ENCODE data around the gene AARS1. TPM values are rescaled to one million over a fixed set of nuclear protein-coding genes. Genes with fewer than 3 reads are reported as not detected.

AARS1 gene
- polyA plus RNA-seq, 1 donor (not counting 4 experiments of a cell fraction or from before 2014, with no cell fraction given): 83.7 TPM

- peaks cover 18% of the 10 kb centered on the region for H3K79me2 ChIP-seq (ENCODE audit: control insufficient read depth, insufficient read depth, low read length)
These were observed 17.6 kb upstream of the AARS1 start for GRCh38 chr16:70306880-70307279.

GRCh38 chr16:70304892-70305448 lies 15.7 kb upstream of the AARS1 start:
- peak; percentile 13 for FAIRE-seq
- TF ChIP-seq EZH2 (IDR thresholded peaks at IDR 0.05; ENCODE audit: low read length) (no peak), CTCF (optimal IDR thresholded peaks at IDR 0.05 in 1 of 3, IDR thresholded peaks at IDR 0.05 in 1 of 3, conservative IDR thresholded peaks at IDR 0.05 in 1 of 3; ENCODE audit: extremely low read depth in 1 of 3, insufficient read depth in 2 of 3, low read length in 3 of 3) (no peak)

More at GRCh38 chr16:70306880-70307279, 17.6 kb upstream of the AARS1 start:
- peaks cover 9% of the 10 kb centered on the region for H3K4me1 ChIP-seq (ENCODE audit: control insufficient read depth, extremely low read depth, insufficient read depth, low read length)
- no peak for FAIRE-seq
- H3K36me3 ChIP-seq (ENCODE audit: control insufficient read depth in 2 of 2, extremely low read depth in 1 of 2, insufficient read depth in 2 of 2, low read length in 2 of 2): no peaks in the 10 kb centered on the region
- H3K27ac ChIP-seq (ENCODE audit: control insufficient read depth, insufficient read depth, low read length): no peak overlapping the region
- no peak overlapping the region for H3K4me3 ChIP-seq (ENCODE audit: control insufficient read depth in 2 of 3, extremely low read depth in 1 of 3, insufficient read depth in 2 of 3, low read depth in 1 of 3, low read length in 3 of 3)
- H3K9me1 ChIP-seq (ENCODE audit: control insufficient read depth, extremely low read depth, insufficient read depth, low read length): no peaks in the 10 kb centered on the region
- no peaks in the 10 kb centered on the region for H4K20me1 ChIP-seq (ENCODE audit: control insufficient read depth, extremely low read depth, insufficient read depth, low read length)
- H3K9me3 ChIP-seq (ENCODE audit: control insufficient read depth, low read depth, low read length): no peaks in the 10 kb centered on the region
- DNase-seq (ENCODE audit: low read depth, low spot score): no peak
- no peak overlapping the region for H2AFZ ChIP-seq (ENCODE audit: control insufficient read depth, low read length)
- dilution Hi-C loops (cut with MboI; ENCODE audit: extremely low pct_ligation_motif_present, low sequenced_read_pairs): no loop called here
- H3K4me2 ChIP-seq (ENCODE audit: control insufficient read depth, extremely low read depth, insufficient read depth, low read depth, low read length): no peak overlapping the region
- H3K27me3 ChIP-seq (ENCODE audit: control insufficient read depth, extremely low read depth, insufficient read depth, low read length): no peaks in the 10 kb centered on the region
- TF ChIP-seq CTCF (optimal IDR thresholded peaks at IDR 0.05 in 1 of 3, IDR thresholded peaks at IDR 0.05 in 1 of 3, conservative IDR thresholded peaks at IDR 0.05 in 1 of 3; ENCODE audit: extremely low read depth in 1 of 3, insufficient read depth in 2 of 3, low read length in 3 of 3): no peak
- TF ChIP-seq EZH2 (IDR thresholded peaks at IDR 0.05; ENCODE audit: low read length): no peak
- H3K9ac ChIP-seq (ENCODE audit: control insufficient read depth, extremely low read depth, insufficient read depth, low read length): no peak overlapping the region

More at GRCh38 chr16:70304892-70305448, 15.7 kb upstream of the AARS1 start:
- H3K4me2 ChIP-seq (ENCODE audit: control insufficient read depth, extremely low read depth, insufficient read depth, low read depth, low read length): no peak overlapping the region
- no peaks in the 10 kb centered on the region for H3K9me1 ChIP-seq (ENCODE audit: control insufficient read depth, extremely low read depth, insufficient read depth, low read length)
- H3K9ac ChIP-seq (ENCODE audit: control insufficient read depth, extremely low read depth, insufficient read depth, low read length): no peak overlapping the region
- H2AFZ ChIP-seq (ENCODE audit: control insufficient read depth, low read length): no peak overlapping the region
- dilution Hi-C loops (cut with MboI; ENCODE audit: extremely low pct_ligation_motif_present, low sequenced_read_pairs): no loop called here
- H3K36me3 ChIP-seq (ENCODE audit: control insufficient read depth in 2 of 2, extremely low read depth in 1 of 2, insufficient read depth in 2 of 2, low read length in 2 of 2): no peaks in the 10 kb centered on the region
- peaks cover 35% of the 10 kb centered on the region for H3K79me2 ChIP-seq (ENCODE audit: control insufficient read depth, insufficient read depth, low read length)
- H4K20me1 ChIP-seq (ENCODE audit: control insufficient read depth, extremely low read depth, insufficient read depth, low read length): no peaks in the 10 kb centered on the region
- H3K27ac ChIP-seq (ENCODE audit: control insufficient read depth, insufficient read depth, low read length): no peak overlapping the region
- no peak overlapping the region for H3K4me3 ChIP-seq (ENCODE audit: control insufficient read depth in 2 of 3, extremely low read depth in 1 of 3, insufficient read depth in 2 of 3, low read depth in 1 of 3, low read length in 3 of 3)
- peaks cover 11% of the 10 kb centered on the region for H3K4me1 ChIP-seq (ENCODE audit: control insufficient read depth, extremely low read depth, insufficient read depth, low read length)
- DNase-seq (ENCODE audit: low read depth, low spot score): no peak
- no peaks in the 10 kb centered on the region for H3K27me3 ChIP-seq (ENCODE audit: control insufficient read depth, extremely low read depth, insufficient read depth, low read length)
- no peaks in the 10 kb centered on the region for H3K9me3 ChIP-seq (ENCODE audit: control insufficient read depth, low read depth, low read length)

Data from keratinocyte (primary cell).